ENCODE results near the gene FIGNL1. TPM values are rescaled to one million over a fixed set of nuclear protein-coding genes. Genes with fewer than 3 reads are reported as not detected.

FIGNL1 gene
- polyA plus RNA-seq, 2 of the 4 experiments (the other 2 are of a cell fraction) = 25.4 to 27.9 TPM

- Histone ChIP-seq H3K27ac (no peak overlapping the region), H3K4me3 (no peak overlapping the region), H3K4me1 (no peaks in the 10 kb centered on the region), H3K4me2 (no peak overlapping the region), H3K9me3 (no peaks in the 10 kb centered on the region)
- TF ChIP-seq ESRRA (IDR thresholded peaks at IDR 0.05; ENCODE audit: borderline replicate concordance, low read length) (no peak), KDM5A (IDR thresholded peaks at IDR 0.05) (no peak), ATOH8 (CRISPR knock-in tag; IDR thresholded peaks at IDR 0.05; ENCODE audit: low read depth) (no peak), RFX5 (IDR thresholded peaks at IDR 0.05) (no peak), JUNB (IDR thresholded peaks at IDR 0.05) (no peak), HEYL (CRISPR knock-in tag; IDR thresholded peaks at IDR 0.05) (no peak), EP300 (IDR thresholded peaks at IDR 0.05) (no peak), ZFP36 (IDR thresholded peaks at IDR 0.05; ENCODE audit: borderline replicate concordance, partially characterized antibody) (no peak), CTCF (IDR thresholded peaks at IDR 0.05) (no peak), POLR2AphosphoS2 (conservative IDR thresholded peaks at IDR 0.05; ENCODE audit: low read length) (no peak), PHF8 (IDR thresholded peaks at IDR 0.05; ENCODE audit: borderline replicate concordance, low read depth) (no peak), MAX (IDR thresholded peaks at IDR 0.05) (no peak), ZNF302 (CRISPR knock-in tag; IDR thresholded peaks at IDR 0.05) (no peak), POLR2A (IDR thresholded peaks at IDR 0.05; ENCODE audit: low read length) (no peak), EHF (CRISPR knock-in tag; IDR thresholded peaks at IDR 0.05) (no peak)
- TF ChIP-seq, protein P1, sequence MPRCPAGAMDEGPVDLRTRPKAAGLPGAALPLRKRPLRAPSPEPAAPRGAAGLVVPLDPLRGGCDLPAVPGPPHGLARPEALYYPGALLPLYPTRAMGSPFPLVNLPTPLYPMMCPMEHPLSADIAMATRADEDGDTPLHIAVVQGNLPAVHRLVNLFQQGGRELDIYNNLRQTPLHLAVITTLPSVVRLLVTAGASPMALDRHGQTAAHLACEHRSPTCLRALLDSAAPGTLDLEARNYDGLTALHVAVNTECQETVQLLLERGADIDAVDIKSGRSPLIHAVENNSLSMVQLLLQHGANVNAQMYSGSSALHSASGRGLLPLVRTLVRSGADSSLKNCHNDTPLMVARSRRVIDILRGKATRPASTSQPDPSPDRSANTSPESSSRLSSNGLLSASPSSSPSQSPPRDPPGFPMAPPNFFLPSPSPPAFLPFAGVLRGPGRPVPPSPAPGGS (IDR thresholded peaks at IDR 0.05) = no peak
- CTCF ChIA-PET = interaction anchor here (0.9 to 1.7 kb wide), 4 partner anchors 9 to 775 kb away, joined by 3 to 5 read pairs (median 3); no protein-coding TSS in a partner anchor
- no peak for FAIRE-seq
- POLR2A ChIA-PET = no interaction called here
- no peak for DNase-seq (ENCODE audit: low read depth in 1 of 2, low spot score in 1 of 2)
- WGBS (ENCODE audit: missing lambda C conversion rate) = 74% methylated on average over 7 of the region's 7 CpGs
- no peak for ATAC-seq
These were observed 36.6 kb downstream of the FIGNL1 start for GRCh38 chr7:50413561-50413960.

GRCh38 chr7:50412973-50413372, 37.2 kb downstream of the FIGNL1 start:
- POLR2A ChIA-PET = no interaction called here
- Histone ChIP-seq H3K9me3 (no peaks in the 10 kb centered on the region), H3K4me1 (no peaks in the 10 kb centered on the region), H3K4me3 (no peak overlapping the region), H3K27ac (no peak overlapping the region), H3K4me2 (no peak overlapping the region)
- no peak for TF ChIP-seq HDAC2 (IDR thresholded peaks at IDR 0.05)
- no peak for TF ChIP-seq MYC (IDR thresholded peaks at IDR 0.05; ENCODE audit: borderline replicate concordance, low read length)
- TF ChIP-seq FOSL2 (IDR thresholded peaks at IDR 0.05) = no peak
- TF ChIP-seq FOSL2 (CRISPR knock-in tag; IDR thresholded peaks at IDR 0.05) = no peak
- no peak for TF ChIP-seq BHLHE40 (IDR thresholded peaks at IDR 0.05; ENCODE audit: low read depth, low read length)
- TF ChIP-seq JUNB (IDR thresholded peaks at IDR 0.05) = no peak
- no peak for TF ChIP-seq RAD21 (conservative IDR thresholded peaks at IDR 0.05 in 1 of 2, IDR thresholded peaks at IDR 0.05 in 1 of 2)
- TF ChIP-seq POLR2AphosphoS2 (conservative IDR thresholded peaks at IDR 0.05; ENCODE audit: low read length) = no peak
- no peak for TF ChIP-seq CTCF (IDR thresholded peaks at IDR 0.05)
- TF ChIP-seq MAFK (IDR thresholded peaks at IDR 0.05; ENCODE audit: partially characterized antibody) = no peak
- FAIRE-seq (no peak), ATAC-seq (no peak), DNase-seq (ENCODE audit: low read depth in 1 of 2, low spot score in 1 of 2) (no peak)
- CTCF ChIA-PET = interaction anchor here (0.9 to 1.7 kb wide), 4 partner anchors 9 to 775 kb away, joined by 3 to 5 read pairs (median 3); no protein-coding TSS in a partner anchor
- 36% methylated on average over 4 of the region's 4 CpGs for WGBS (ENCODE audit: missing lambda C conversion rate)
